Endothelial cell of umbilical vein (primary cell): ENCODE data around the gene LMAN2. TPM values are rescaled to one million over a fixed set of nuclear protein-coding genes. Genes with fewer than 3 reads are reported as not detected.

Source experiments
- BruUV-seq: library from RNA; stranded (reverse); fragments of 400-500 nt; replicated peaks from 2 replicates; lab custom pipeline; 2021; lab: Mats Ljungman, UMichigan
- CTCF ChIA-PET: fragments of 300-600, 350-600 bp; sonication (Branson Sonifier 250); formaldehyde crosslinking; loops from one replicate; lab custom pipeline; 2021; ENCODE audit warnings: antibody characterized with exemption, inconsistent platforms; lab: Charles Lee
- POLR2A ChIA-PET: fragments of 300-600, 350-600 bp; sonication (Branson Sonifier 250); formaldehyde crosslinking; loops from one replicate; lab custom pipeline; 2021; ENCODE audit warnings: antibody characterized with exemption, inconsistent platforms; lab: Charles Lee
- DNase-seq: peaks from one replicate; pipeline ENCODE4 v3.0.0-alpha.2; 2011; ENCODE audit warnings: low read depth, low spot score
- FAIRE-seq: peaks from 2 replicates; lab custom pipeline; 2011; peaks lifted over from hg19 to GRCh38; lab: Jason Lieb, UNC
- H2AFZ ChIP-seq: 2 replicates; pipeline ENCODE4 v1.6.0; 2012; ENCODE audit warnings: low read depth, low read length, control low read depth, inconsistent platforms
- H3K27ac ChIP-seq: 2 replicates; pipeline ENCODE4 v1.5.1; 2011; ENCODE audit warnings: low read depth, mild to moderate bottlenecking, control low read depth, low read length, moderate library complexity; ENCODE audit not compliant: insufficient read depth
- H3K27me3 ChIP-seq, 2 experiments: 2 replicates each; pipeline versions ENCODE4 v1.6.0 to v1.6.1; 2011; ENCODE audit warnings: low read length in 2 of 2, mixed read lengths in 1 of 2; ENCODE audit not compliant: control insufficient read depth in 2 of 2, insufficient read depth in 2 of 2
- H3K36me3 ChIP-seq, 2 experiments: 2 replicates in 1 of 2; 3 replicates in 1 of 2; pipeline ENCODE4 v1.5.1; 2011; ENCODE audit warnings: low read length in 2 of 2, mild to moderate bottlenecking in 1 of 2, moderate library complexity in 1 of 2; ENCODE audit not compliant: control insufficient read depth in 2 of 2, insufficient read depth in 2 of 2; ENCODE audit errors: extremely low read depth in 1 of 2
- H3K4me1 ChIP-seq: 3 replicates; pipeline ENCODE4 v1.5.1; 2011; ENCODE audit warnings: mild to moderate bottlenecking, low read length; ENCODE audit not compliant: control insufficient read depth, insufficient read depth; ENCODE audit errors: extremely low read depth
- H3K4me2 ChIP-seq: 2 replicates; pipeline ENCODE4 v1.6.1; 2011; ENCODE audit warnings: low read length, control low read depth, mixed read lengths; ENCODE audit not compliant: insufficient read depth
- H3K4me3 ChIP-seq, 3 experiments: fragments of 200-600 bp in 1 of 3; sonication (generic), shearing (Covaris generic) in 1 of 3; replicated peaks in 1 of 3; 2 replicates each; pipeline ENCODE4 v1.5.1; 2011 to 2016; ENCODE audit warnings: control low read depth in 3 of 3, low read length in 3 of 3, mild to moderate bottlenecking in 2 of 3, inconsistent platforms in 1 of 3, low read depth in 1 of 3, moderate library complexity in 1 of 3; ENCODE audit not compliant: insufficient read depth in 1 of 3
- H3K79me2 ChIP-seq: 2 replicates; pipeline ENCODE4 v1.6.0; 2012; ENCODE audit warnings: low read length, inconsistent platforms; ENCODE audit not compliant: control insufficient read depth, insufficient read depth
- H3K9ac ChIP-seq: replicated peaks from 2 replicates; pipeline ENCODE3; 2011; ENCODE audit warnings: low read length, control low read depth; ENCODE audit not compliant: insufficient read depth; ENCODE audit errors: extremely low read depth
- H3K9me1 ChIP-seq: replicated peaks from 3 replicates; pipeline ENCODE4 v1.6.0; 2011; ENCODE audit warnings: mild to moderate bottlenecking, low read length; ENCODE audit not compliant: control insufficient read depth, insufficient read depth; ENCODE audit errors: extremely low read depth
- H3K9me3 ChIP-seq: replicated peaks from 2 replicates; pipeline ENCODE4 v1.5.1; 2012; ENCODE audit warnings: low read length, inconsistent platforms; ENCODE audit not compliant: control insufficient read depth, insufficient read depth
- H4K20me1 ChIP-seq: replicated peaks from 2 replicates; pipeline ENCODE3; 2011; ENCODE audit warnings: mild to moderate bottlenecking, low read length; ENCODE audit not compliant: control insufficient read depth, insufficient read depth; ENCODE audit errors: extremely low read depth
- EZH2 ChIP-seq: IDR thresholded peaks from 2 replicates; pipeline ENCODE4 v1.6.1; 2012; ENCODE audit warnings: borderline replicate concordance, low read depth, mild to moderate bottlenecking, moderate library complexity, low read length, inconsistent platforms; ENCODE audit not compliant: severe bottlenecking
- FOS ChIP-seq: IDR thresholded peaks from 2 replicates; pipeline ENCODE4 v1.6.1; 2011; ENCODE audit warnings: mild to moderate bottlenecking, low read length, moderate library complexity, borderline replicate concordance; ENCODE audit not compliant: insufficient read depth
- GATA2 ChIP-seq: IDR thresholded peaks from 2 replicates; pipeline ENCODE4 v1.7.0; 2011; ENCODE audit warnings: low read depth, mild to moderate bottlenecking, moderate library complexity, mixed read lengths, low read length; ENCODE audit not compliant: insufficient read length, insufficient read depth
- JUN ChIP-seq: IDR thresholded peaks from 2 replicates; pipeline ENCODE4 v1.6.1; 2011; ENCODE audit warnings: borderline replicate concordance, low read depth; ENCODE audit not compliant: insufficient read length, insufficient read depth
- MYC ChIP-seq: IDR thresholded peaks from one replicate; pipeline ENCODE4 v1.6.1; 2011; ENCODE audit warnings: mild to moderate bottlenecking, low read depth, low read length
- POLR2A ChIP-seq: IDR thresholded peaks from 2 replicates; pipeline ENCODE4 v1.6.1; 2012; ENCODE audit warnings: low read depth, mild to moderate bottlenecking, control low read depth, low read length
- POLR2AphosphoS5 ChIP-seq: IDR thresholded peaks from 2 replicates; pipeline ENCODE4 v1.6.1; 2012; ENCODE audit warnings: low read depth, mild to moderate bottlenecking, control low read depth, low read length, moderate library complexity; ENCODE audit not compliant: insufficient read depth
- dilution Hi-C: fragments of 300-500 bp; cut with MboI; formaldehyde crosslinking; loops from one replicate; pipeline ENCODE4 v1.15.0; 2019; ENCODE audit warnings: low sequenced_read_pairs; ENCODE audit not compliant: extremely low pct_ligation_motif_present
- intact Hi-C: fragments of 100-400 bp; cut with micrococcal nuclease; formaldehyde crosslinking; loops from one replicate; pipeline ENCODE4 v1.10.0; 2022
- polyA plus RNA-seq, 4 experiments: library from polyadenylated mRNA; depleted of rRNA in 3 of 4; stranded (reverse) in 3 of 4; unstranded in 1 of 4; fragments of >200 nt; gene quantifications; 2 replicates each; pipeline versions ENCODE4 v1.2.1 to v1.2.3, GENCODE V29; 2011 to 2012; ENCODE audit warnings: missing spikeins in 1 of 4
- total RNA-seq: library from RNA; stranded (reverse); gene quantifications from 2 replicates; pipeline ENCODE4 v1.2.3, GENCODE V29; 2021
- TF ChIP-seq, protein P1 (sequence below): IDR thresholded peaks from 2 replicates; pipeline ENCODE4 v1.6.1; 2011; ENCODE audit not compliant: insufficient read depth, insufficient read length
- TF ChIP-seq, protein P2 (sequence below), 2 donors: IDR thresholded peaks; 1 replicate in 1 of 2; 2 replicates in 1 of 2; pipeline ENCODE4 v1.5.1; 2011; ENCODE audit warnings: low read length in 2 of 2, mild to moderate bottlenecking in 2 of 2, moderate library complexity in 2 of 2, control low read depth in 1 of 2, inconsistent platforms in 1 of 2, low read depth in 1 of 2; ENCODE audit not compliant: insufficient read depth in 1 of 2; ENCODE audit errors: extremely low read depth in 1 of 2

LMAN2 gene
- total and polyA plus RNA-seq, 2 donors (not counting 3 experiments of a cell fraction or from before 2014, with no cell fraction given) = 151 to 370 TPM

DNA sequence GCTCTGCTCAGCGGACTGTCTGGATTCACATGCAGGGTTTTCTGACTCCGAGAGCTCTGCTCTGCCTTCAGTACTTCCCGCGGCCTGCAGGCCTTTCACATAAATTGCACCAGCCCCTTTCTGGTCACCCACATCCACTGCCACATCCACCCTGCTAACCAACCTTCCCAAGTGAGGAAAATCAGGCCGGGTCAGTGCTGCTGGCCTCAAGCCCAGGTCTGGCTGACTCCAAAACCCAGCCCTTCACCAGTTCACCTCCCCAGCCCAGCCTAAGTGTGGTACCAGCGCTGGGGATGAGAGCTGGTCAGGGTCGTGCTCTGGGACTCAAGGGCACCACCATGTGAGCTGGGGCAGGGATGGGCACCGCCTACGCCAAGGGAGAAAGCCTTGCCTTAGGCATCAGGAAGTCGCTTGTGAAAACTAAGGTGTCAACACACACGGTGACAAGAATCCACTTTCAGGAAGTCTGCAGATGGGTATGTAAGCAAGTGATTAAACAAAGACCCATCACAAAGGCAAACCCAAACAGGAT lies 12.3 kb downstream of the LMAN2 start:
- DNase-seq = no peak
- TF ChIP-seq EZH2 (no peak), MYC (no peak), GATA2 (no peak), JUN (no peak), FOS (no peak), POLR2A (no peak), POLR2AphosphoS5 (no peak)
- TF ChIP-seq, protein P1, sequence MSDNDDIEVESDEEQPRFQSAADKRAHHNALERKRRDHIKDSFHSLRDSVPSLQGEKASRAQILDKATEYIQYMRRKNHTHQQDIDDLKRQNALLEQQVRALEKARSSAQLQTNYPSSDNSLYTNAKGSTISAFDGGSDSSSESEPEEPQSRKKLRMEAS = no peak
- TF ChIP-seq, protein P2, sequence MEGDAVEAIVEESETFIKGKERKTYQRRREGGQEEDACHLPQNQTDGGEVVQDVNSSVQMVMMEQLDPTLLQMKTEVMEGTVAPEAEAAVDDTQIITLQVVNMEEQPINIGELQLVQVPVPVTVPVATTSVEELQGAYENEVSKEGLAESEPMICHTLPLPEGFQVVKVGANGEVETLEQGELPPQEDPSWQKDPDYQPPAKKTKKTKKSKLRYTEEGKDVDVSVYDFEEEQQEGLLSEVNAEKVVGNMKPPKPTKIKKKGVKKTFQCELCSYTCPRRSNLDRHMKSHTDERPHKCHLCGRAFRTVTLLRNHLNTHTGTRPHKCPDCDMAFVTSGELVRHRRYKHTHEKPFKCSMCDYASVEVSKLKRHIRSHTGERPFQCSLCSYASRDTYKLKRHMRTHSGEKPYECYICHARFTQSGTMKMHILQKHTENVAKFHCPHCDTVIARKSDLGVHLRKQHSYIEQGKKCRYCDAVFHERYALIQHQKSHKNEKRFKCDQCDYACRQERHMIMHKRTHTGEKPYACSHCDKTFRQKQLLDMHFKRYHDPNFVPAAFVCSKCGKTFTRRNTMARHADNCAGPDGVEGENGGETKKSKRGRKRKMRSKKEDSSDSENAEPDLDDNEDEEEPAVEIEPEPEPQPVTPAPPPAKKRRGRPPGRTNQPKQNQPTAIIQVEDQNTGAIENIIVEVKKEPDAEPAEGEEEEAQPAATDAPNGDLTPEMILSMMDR (IDR thresholded peaks at IDR 0.05; ENCODE audit: extremely low read depth in 1 of 2, insufficient read depth in 1 of 2, low read depth in 1 of 2, low read length in 2 of 2) = no peak
- CTCF ChIA-PET = interaction anchor here (1.0 kb wide), 1 partner anchor 29 kb away, joined by 4 read pairs; no protein-coding TSS in a partner anchor

More for the DNA sequence above, 12.3 kb downstream of the LMAN2 start:
- Histone ChIP-seq H3K9me3 (no peaks in the 10 kb centered on the region), H3K9ac (no peak overlapping the region), H3K4me3 (no peak overlapping the region), H3K9me1 (no peaks in the 10 kb centered on the region), H3K4me1 (no peaks in the 10 kb centered on the region), H3K4me2 (no peak overlapping the region), H3K27me3 (no peaks in the 10 kb centered on the region), H3K79me2 (peaks cover 26% of the 10 kb centered on the region), H3K27ac (no peak overlapping the region), H4K20me1 (peaks cover 3% of the 10 kb centered on the region), H3K36me3 (peaks cover 6 to 50% of the 10 kb centered on the region in 2 experiments), H2AFZ (no peak overlapping the region)
- peak; percentile 44 for FAIRE-seq
- dilution Hi-C loops (no loop called here), intact Hi-C loops (no loop called here)
- POLR2A ChIA-PET = no interaction called here
- no TSS peak for BruUV-seq
